ENCODE data around the gene TSHZ2.
"Not testable (repeated sequence)": the region's sequence is repeated elsewhere in the genome, so short reads cannot be mapped to it uniquely, and the experiment has no call there.

TSHZ2 gene

DNA sequence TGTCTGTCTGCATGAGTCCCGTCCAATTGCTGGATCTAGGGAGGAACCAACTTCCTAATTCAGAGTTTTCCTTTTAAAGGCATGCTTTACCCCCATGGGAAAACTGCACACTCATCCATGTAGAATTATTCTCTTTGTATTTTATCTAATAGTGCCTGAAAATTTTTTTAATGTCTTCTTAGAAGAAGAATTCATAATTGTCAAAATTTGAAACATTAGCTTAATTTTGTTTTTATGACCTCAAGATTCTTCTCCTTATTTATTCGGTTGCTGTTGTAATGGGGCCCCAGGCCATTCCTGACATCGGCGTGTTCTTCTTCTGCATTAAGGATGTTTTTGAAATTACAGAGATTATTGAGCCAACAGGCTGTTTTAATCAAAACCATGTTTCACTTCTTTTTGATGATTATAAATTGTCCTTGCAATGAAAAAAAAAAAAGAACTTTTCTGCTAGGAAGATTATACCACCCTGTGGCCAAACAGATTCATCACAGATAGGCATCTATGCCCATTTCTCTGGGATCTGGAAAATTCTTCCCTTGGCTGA lies 521.2 kb downstream of the TSHZ2 start:
- no peak for DNase-seq

DNA sequence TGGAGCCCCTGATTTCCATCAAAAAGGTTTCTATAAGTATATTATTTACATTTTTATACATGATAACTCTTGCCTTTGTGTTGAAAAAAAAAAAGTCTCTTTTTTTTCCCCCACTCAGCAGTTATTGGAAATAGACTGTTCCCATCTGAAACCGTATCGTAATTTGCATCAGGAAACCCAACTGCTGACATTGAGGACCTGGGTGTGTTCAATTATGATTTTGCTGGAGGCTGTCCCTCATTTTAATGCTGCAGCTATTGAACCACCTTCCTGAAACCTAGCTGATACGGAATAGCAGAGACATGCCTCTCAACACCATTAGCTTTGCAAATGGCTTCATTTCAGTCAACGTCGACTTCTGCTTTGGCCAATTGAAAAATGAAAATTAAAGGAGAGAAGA lies 522.6 kb downstream of the TSHZ2 start:
- no peak for DNase-seq

DNA sequence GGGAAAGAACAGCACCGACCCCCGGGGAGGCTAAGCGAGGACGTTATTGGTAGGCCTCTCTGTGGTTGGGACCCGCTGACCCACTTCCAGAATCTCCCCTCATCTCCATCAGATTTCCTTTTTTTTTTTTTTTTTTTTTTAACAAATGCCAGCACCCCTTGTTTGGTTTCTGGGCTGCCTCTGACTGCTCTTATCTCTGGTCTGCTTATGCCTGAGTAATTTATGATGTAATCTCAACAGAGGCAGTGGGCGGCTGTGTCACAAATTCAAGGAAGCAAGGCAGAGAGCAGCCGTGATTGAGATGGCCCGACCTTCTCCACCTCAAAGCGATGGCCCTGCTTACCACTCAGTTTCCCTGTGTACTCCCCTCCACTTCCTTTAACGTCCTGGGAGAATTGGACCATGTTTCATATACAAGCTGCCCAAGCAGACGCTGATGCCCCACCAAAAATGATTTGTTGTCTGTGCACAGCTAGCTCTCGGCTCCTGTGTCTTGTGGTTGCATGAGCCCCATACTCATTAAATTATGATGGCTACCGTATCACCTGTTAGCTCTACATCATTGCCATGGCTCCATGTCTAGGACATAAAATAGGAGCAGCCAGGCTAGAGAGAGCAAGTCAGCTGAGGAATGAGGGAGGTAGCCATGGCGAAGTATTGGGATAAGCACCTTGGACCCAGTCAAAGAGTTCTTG lies 523.4 kb downstream of the TSHZ2 start:
- DNase-seq: no peak

DNA sequence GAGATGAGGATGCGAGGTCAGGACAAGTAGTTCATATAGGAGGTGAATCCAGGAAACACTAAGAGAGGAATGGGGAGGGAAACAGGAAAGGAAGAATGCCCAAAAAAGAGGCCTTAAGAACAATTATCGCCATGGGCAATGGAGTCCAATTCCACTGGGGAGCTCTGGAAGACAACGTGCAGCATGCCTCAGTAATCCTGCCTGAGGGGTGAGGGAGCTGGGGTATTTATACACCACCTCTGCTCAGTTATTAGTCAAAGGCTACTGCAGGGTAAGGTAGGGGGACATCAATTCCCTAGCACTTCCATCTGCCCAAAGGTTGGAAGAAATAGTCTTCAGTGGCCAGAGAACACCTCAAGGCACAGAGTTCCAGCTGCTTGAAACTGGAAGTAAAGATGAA lies 525.1 kb downstream of the TSHZ2 start:
- no peak for DNase-seq

DNA sequence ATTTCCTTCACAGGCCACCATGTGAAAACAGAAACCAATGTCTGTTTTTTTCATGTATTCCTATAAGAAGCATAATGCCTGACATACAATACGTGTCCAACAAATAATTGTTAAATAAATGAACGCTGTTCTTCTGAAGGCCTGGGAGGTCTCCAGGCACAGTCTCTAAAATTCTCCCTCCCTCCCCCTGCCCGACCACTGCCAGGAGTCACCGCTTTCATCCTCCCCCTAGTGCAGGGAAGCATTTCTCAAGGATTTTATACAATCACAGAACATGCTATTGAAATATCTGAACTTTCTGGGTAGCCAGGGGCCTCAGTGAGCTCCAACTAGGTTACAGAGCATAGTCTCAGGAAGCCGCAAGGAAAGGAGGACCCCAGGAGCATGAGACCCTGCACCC lies 526.2 kb downstream of the TSHZ2 start:
- no peak for DNase-seq

DNA sequence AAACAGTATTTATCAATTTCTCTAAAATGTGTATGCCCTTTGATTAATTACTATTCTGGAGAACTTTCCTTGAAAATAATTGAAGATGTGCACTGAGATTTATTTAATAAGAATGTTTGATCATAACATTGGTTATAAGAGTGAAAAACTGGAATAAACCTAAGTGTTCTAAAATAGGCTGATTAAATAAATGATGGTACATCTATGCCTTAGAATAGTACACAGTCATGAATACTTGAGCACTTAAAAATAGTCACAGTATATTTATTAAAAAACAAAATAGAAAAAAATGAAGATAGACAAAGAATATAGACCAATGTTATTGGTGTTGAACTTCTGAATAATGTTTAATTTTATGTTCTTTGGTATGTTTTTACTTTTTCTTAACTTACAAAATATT lies 528.5 kb downstream of the TSHZ2 start:
- no peak for DNase-seq

DNA sequence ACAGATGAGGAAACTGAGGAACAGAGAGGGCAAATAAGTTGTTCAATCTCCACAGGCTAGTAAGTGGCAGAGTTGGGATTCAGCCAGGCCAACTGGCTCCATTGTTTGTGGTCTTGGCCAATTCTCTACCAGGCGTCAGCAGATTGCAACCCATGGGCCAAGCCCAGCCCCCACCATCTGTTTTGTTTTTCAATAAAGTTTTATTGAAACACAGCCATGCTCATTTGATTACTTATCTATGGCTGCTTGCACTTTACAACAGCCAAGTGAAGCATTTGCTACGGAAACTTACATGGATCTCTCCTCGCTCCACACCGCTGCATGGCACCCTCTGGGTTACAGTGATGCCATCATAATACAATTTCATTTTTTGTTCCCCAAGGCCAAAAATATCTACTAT lies 530.7 kb downstream of the TSHZ2 start:
- no peak for DNase-seq

DNA sequence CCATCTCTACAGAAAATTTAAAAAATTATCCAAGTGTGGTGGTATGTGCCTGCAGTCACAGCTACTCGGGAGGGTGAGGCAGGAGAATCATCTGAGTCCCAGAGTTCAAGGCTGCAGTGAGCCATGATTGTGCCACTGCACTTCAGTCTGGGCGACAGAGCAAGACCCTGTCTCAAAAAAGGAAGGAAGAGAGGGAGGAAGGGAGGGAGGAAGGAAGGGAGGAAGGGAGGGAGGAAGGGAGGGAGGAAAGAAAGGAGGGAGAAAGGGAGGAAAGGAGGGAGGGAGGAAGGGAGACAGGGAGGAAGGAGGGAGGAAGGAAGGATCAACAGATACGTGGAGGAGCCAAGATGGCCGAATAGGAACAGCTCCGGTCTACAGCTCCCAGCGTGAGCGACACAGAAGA lies 531.4 kb downstream of the TSHZ2 start:
- no peak for DNase-seq

DNA sequence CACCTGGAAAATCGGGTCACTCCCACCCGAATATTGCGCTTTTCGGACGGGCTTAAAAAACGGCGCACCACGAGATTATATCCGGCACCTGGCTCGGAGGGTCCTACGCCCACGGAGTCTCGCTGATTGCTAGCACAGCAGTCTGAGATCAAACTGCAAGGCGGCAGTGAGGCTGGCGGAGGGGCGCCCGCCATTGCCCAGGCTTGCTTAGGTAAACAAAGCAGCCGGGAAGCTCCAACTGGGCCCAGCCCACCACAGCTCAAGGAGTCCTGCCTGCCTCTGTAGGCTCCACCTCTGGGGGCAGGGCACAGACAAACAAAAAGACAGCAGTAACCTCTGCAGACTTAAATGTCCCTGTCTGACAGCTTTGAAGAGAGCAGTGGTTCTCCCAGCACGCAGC lies 531.9 kb downstream of the TSHZ2 start:
- DNase-seq: not testable (repeated sequence)

DNA sequence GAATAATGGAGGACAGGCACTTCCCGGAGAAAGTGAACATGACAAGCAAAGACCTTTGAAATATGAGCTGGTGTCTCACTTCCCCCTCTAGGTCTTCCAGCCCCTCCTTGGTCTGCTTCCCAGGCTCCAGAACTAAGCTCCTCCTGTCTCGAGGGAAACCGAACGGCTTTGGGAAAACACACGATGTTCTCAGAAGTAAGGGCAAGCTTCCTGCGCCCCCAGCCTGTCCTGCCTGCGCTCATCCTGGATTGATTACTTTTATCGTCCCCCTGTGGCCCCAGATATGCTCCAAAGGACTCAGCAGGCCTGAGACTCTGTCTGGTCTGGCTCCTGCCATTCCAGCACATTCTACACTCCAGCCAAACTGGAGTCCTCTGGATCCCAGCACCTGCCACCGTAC lies 538.1 kb downstream of the TSHZ2 start:
- DNase-seq: no peak

DNA sequence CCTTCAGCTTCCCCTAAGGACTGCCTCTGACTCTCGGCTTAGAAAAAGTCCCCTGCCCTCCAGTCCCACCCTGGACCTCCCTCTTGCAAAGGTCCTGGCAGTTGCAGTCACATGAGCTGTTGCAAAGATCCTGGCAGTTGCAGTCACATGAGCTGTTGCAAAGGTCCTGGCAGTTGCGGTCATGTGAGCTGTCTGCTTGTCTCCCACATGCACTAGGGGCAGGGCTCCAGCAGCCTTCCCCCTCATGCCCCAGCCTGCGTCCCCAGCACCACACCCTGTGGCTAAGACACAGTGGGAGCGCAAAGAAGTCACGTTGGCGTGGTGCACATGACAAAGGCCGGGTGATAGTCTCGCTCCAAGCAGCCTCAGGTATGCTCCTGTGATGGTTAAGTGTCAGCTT lies 538.5 kb downstream of the TSHZ2 start:
- DNase-seq: no peak

DNA sequence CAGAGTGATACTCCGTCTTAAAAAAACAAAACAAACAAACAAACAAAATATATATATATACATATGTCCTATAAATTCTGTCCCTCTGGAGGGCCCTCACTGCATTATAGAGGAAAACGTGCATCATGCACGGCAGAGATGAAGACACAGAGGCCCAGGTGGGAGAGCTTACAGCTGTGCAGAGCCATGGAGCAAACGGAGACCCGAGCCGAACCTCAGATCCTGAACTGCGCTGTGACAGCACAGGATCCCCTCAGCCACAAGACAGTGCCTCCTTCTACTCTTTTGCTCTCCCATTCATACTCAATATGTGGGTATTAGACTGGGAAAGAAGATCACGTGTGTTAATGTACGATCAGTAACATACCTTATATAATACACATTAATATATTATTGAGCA lies 539.9 kb downstream of the TSHZ2 start:
- no peak for DNase-seq

DNA sequence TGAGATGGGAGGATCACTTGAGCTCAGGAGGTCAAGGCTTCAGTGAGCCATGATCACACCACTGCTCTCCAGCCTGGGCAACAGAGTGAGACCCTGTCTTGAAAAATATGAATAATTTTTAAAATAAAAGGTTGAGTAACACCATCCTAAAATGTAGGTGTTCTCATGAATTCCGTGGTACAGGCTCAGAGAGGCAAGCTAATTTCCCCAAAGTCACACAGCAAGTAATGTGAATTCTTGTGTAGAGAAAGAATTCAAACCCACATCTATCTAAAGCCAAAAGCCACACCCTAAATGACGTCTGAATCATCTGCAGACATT lies 541.0 kb downstream of the TSHZ2 start:
- DNase-seq: no peak

DNA sequence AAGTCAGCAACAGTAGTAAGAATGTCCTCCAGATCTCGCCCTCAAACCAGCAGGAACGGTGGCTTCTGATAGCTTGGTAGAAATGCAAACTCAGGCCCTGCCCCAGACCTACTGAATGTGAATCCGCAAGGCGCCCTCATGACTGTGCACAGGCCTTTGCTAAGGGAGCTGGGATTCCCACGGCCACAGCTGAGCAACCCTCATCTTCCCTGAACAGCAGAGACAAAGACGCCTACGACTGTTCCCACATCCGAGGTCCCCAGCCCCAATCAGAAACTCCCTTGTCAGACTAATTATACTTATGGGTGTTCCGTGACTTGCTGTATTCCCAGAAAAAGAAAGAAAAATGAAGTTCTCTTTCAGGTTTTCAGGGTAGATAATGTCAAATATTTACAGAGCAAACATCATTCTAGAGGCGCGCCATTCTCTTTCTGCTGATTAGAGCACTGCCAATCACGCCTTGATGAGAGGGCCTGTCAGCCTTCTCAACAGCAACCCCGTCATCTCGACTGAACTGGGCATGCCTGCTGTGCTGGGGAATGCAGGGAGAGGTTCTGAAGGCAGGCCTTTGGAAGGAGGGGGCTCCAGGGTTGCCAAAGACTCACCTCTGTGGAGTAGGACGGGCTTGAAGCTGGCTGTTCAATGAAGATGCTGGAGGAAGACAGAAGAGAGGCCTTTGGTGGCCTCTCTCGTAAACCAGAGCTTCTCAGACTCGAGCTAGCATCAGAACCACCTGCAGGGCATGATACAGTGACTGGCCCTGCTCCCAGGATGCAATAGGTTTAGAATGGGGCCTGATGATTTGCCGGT lies 541.5 kb downstream of the TSHZ2 start:
- no peak for DNase-seq

DNA sequence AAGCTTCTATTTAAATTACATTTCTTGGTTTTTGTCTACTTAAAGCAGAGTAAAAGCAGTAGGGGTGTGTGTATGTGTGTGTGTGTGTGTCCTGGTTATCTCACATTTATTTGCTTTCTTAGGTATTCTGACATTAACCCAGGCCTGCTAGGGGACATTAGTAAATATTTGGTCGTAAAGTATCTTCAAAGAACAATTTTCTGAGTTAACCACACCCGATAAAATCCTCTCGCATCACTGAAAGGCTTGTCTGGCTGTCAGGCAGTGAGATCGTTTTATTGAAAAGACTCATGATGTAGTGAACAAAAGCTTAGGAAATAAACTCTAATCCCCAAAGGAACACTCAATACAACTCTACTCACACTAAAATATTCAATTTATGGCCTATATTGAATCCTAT lies 543.6 kb downstream of the TSHZ2 start:
- DNase-seq: no peak

DNA sequence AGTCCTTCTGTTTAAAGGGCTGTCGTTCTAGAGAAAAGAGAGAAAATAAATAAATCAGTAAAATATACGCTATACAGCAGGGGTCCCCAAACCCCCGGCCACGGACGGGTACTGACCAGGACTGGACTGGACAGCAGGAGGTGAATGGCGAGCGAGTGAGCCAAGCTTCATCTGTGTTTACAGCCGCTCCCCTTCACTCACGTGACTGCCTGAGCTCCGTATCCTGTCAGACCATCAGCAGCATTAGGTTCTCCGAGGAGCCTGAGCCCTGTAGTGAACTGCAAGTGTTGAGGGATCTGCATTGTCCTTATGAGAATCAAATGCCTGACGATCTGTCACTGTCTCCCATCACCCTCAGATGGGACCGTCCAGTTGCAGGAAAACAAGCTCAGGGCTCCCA lies 545.0 kb downstream of the TSHZ2 start:
- no peak for DNase-seq

DNA sequence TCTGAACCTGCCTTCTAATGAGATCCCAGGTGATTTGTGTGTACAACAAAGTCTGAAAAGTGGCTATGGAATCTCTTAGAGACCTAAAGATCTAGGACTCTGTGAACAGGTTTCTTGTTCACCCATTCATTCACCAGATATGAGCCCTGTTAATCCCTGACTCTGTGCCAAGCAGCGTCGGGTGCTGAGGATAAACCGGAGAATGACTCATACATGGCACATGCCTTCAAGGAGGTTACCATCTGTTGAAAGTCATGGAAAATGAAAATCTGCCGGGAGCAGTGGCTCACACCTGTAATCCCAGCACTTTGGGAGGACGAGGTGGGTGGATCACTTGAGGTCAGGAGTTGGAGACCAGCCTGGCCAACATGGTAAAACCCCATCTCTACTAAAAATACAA lies 549.3 kb downstream of the TSHZ2 start:
- DNase-seq: not testable (repeated sequence)

DNA sequence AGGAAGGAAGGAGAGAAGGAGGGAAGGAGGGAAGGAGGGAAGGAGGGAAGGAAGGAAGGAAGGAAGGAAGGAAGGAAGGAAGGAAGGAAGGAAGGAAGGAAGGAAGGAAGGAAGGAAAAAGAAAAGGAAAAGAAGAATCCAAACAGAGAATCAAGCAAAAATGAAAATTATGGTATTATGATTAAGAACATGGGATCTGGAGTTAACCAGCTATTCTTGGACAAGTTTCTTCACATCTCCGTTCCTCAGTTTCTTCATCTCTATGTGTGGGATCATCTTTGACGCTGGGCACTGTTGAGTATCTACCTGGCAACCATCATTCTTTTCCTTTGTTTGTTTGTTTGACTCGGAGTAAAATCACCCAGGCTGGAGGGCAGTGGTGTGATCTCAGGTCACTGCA lies 549.9 kb downstream of the TSHZ2 start:
- no peak for DNase-seq

DNA sequence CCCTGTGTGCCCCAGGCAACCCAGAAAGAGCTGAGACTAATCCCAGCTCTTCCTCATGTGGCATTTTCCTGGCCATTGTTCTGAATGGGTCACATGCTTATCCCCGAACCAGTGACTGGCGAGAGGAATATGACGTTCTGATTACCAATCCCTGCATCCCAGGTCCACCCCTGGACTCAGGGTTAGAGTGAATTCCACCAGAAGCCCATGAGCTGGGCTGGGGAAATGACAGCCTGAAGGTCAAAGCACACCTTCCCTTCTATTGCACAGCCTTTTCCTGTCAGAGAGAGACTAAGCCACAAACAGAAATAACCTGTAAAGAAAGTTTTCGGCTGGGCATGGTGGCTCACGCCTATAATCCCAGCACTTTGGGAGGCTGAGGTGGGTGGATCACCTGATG lies 550.5 kb downstream of the TSHZ2 start:
- no peak for DNase-seq

DNA sequence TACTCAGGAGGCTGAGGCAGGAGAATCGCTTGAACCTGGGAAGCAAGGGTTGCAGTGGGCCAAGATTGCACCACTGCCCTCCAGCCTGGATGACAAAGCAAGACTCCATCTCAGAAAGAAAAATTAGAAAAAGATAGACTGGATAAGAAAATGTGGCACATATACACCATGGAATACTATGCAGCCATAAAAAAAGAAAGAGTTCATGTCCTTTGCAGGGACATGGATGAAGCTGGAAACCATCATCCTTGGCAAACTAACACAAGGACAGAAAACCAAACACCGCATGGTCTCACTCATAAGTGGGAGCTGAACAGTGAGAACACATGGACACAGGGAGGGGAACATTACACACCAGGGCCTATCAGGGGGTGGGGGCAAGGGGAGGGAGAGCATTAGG lies 551.5 kb downstream of the TSHZ2 start:
- DNase-seq: not testable (repeated sequence)

DNA sequence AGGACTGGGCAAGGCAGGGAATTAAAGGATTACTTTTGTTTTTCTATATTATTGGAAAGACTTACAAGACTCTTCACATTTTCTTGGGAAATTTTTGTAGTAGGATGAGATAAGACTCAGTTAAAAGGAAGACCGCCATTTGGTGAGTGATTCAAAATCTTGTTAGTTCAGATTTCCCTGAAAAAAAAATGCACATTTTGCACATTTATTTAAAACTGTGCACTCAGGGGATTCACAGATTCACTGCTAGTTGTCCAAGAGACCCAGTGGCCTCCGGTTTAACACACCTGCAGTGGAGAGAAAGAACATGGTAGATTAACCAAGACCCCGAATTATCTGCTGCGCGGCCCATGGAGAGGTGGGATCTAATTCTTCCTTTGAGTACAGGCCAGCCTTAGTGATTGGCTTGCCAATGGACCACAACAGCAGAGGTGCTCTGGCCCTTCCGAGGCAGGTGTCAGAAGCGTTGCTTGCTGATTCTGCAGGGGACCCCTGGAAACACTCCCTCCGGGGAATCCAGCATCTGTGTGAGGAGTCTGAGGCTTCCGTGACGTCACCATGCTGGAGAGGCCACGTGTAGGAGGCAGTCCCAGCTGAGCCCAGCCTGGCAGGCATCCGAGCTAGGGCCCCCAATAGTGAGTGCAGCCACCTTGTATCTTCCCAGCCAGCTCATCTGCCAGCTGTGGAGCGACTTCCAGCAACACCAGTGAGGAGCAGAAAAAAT lies 552.6 kb downstream of the TSHZ2 start:
- DNase-seq: no peak

DNA sequence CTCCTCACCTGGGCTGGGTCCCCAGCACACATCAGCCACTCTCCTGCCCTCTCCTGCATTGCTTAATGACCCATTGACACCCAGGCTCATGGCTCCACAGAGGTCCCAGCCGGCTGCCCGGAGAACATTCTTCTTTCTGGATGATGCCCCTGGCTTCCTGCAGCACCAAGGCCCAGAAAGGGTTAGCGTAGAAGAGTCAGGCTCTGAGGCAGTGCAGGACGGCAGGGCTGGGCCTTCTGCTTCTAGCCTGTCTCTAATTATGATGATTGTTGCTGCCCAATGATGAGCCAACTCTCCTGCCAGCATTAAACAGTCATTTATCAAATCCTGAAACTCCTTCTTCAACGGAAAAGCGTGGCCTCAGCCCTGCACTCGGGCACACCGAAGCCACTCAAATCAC lies 555.0 kb downstream of the TSHZ2 start:
- no peak for DNase-seq

DNA sequence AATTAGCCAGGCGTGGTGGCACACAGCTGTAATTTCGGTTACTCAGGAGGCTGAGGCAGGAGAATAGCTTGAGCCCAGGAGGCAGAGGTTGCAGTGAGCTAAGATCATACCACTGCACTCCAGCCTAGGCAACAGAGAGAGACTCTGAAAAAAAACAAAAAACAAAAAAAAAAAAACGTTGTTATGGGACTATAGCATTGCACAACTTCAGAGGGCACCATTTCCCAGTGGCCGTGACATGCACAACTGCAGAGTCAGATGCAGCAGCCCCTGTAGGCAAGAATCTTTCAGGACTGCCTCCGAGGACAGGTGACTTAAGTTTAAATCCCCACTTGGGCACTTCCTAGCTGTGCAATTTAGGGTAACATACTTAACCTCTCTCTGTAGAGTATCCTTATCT lies 557.5 kb downstream of the TSHZ2 start:
- DNase-seq: no peak

DNA sequence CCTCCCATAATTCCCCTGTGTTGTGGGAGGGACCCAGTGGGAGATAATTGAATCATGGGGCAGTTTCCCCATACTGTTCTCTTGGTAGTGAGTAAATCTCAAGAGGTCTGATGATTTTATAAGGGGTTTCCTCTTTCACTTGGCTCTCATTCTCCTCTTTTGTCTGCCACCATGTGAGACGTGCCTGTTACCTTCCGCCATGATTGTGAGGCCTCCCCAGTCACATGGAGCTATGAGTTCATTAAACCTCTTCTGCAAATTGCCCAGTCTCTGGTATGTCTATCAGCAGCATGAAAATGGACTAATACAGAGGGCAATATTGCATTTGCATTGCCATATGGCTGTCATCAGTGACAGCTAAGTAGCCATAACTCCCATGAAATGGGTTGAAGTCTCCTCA lies 558.3 kb downstream of the TSHZ2 start:
- no peak for DNase-seq
